IMR-90 (cell line): ENCODE results near the gene RPS15. TPM values are rescaled to one million over a fixed set of nuclear protein-coding genes. Genes with fewer than 3 reads are reported as not detected.

Experiments
- ATAC-seq: fragments of 200-7000 bp; cut with Tn5 transposase; 2 replicates; pipeline ENCODE4 v1.9.1; 2020; ENCODE audit warnings: low read depth, mild to moderate bottlenecking, moderate library complexity
- BruUV-seq: library from RNA; stranded (reverse); fragments of 400-500 nt; replicated peaks from 2 replicates; lab custom pipeline; 2021; lab: Mats Ljungman, UMichigan
- CTCF ChIA-PET: fragments of 300-600 bp; formaldehyde crosslinking; extraction: SDS; loops from one replicate; lab custom pipeline; 2021; ENCODE audit warnings: antibody characterized with exemption; lab: Yijun Ruan, JAX
- POLR2A ChIA-PET: fragments of 300-600 bp; sonication (Branson Sonifier 250); formaldehyde crosslinking; loops from one replicate; lab custom pipeline; 2022; ENCODE audit warnings: antibody characterized with exemption; ENCODE audit not compliant: unreplicated experiment; lab: Charles Lee
- DNase-seq: peaks from one replicate; pipeline ENCODE4 v3.0.0; 2013
- H2AFZ ChIP-seq: replicated peaks from 2 replicates; pipeline ENCODE3; 2013; ENCODE audit warnings: low read length, mild to moderate bottlenecking; ENCODE audit not compliant: poor library complexity
- H2AK5ac ChIP-seq: 2 replicates; pipeline ENCODE4 v1.6.1; 2013; ENCODE audit warnings: low read depth, low read length, inconsistent platforms
- H2AK9ac ChIP-seq: replicated peaks from 2 replicates; pipeline ENCODE3; 2013; ENCODE audit warnings: mild to moderate bottlenecking, low read depth, low read length, moderate library complexity; ENCODE audit not compliant: poor library complexity
- H2BK120ac ChIP-seq: 2 replicates; pipeline ENCODE4 v1.6.1; 2013; ENCODE audit warnings: low read depth, low read length, inconsistent platforms
- H2BK15ac ChIP-seq: 3 replicates; pipeline ENCODE4 v1.6.1; 2013; ENCODE audit warnings: low read depth, low read length, inconsistent platforms
- H2BK20ac ChIP-seq: 2 replicates; pipeline ENCODE4 v1.6.1; 2013; ENCODE audit warnings: low read depth, mild to moderate bottlenecking, inconsistent platforms, low read length, moderate library complexity
- H2BK5ac ChIP-seq: 2 replicates; pipeline ENCODE4 v1.6.1; 2013; ENCODE audit warnings: mild to moderate bottlenecking, low read depth, low read length, inconsistent platforms; ENCODE audit not compliant: poor library complexity, severe bottlenecking
- H3K14ac ChIP-seq: replicated peaks from 2 replicates; pipeline ENCODE4 v1.6.1; 2013; ENCODE audit warnings: low read depth, low read length, inconsistent platforms
- H3K18ac ChIP-seq: 2 replicates; pipeline ENCODE4 v1.6.1; 2013; ENCODE audit warnings: low read depth, low read length, control low read depth
- H3K23ac ChIP-seq: 2 replicates; pipeline ENCODE4 v1.6.1; 2013; ENCODE audit warnings: low read depth, low read length, inconsistent platforms
- H3K27ac ChIP-seq: 2 replicates; pipeline ENCODE4 v1.5.1; 2013; ENCODE audit warnings: mild to moderate bottlenecking, control low read depth, low read length; ENCODE audit not compliant: insufficient read depth
- H3K27me3 ChIP-seq: 2 replicates; pipeline ENCODE4 v1.6.1; 2013; ENCODE audit warnings: low read length; ENCODE audit not compliant: control insufficient read depth, insufficient read depth
- H3K36me3 ChIP-seq: 2 replicates; pipeline ENCODE4 v1.6.1; 2013; ENCODE audit warnings: low read length, mixed read lengths; ENCODE audit not compliant: control insufficient read depth, insufficient read depth
- H3K4ac ChIP-seq: 2 replicates; pipeline ENCODE4 v1.6.1; 2013; ENCODE audit warnings: low read depth, low read length, inconsistent platforms
- H3K4me1 ChIP-seq: 2 replicates; pipeline ENCODE4 v1.6.1; 2013; ENCODE audit warnings: low read length, mixed read lengths; ENCODE audit not compliant: control insufficient read depth, insufficient read depth
- H3K4me2 ChIP-seq: 2 replicates; pipeline ENCODE4 v1.6.1; 2013; ENCODE audit warnings: low read depth, mild to moderate bottlenecking, control low read depth, low read length, moderate library complexity
- H3K4me3 ChIP-seq: 2 replicates; pipeline ENCODE4 v1.5.1; 2013; ENCODE audit warnings: low read depth, mild to moderate bottlenecking, control low read depth, low read length, moderate library complexity; ENCODE audit not compliant: insufficient read depth
- H3K56ac ChIP-seq: 2 replicates; pipeline ENCODE4 v1.6.1; 2013; ENCODE audit warnings: low read length, inconsistent platforms; ENCODE audit not compliant: insufficient read depth; ENCODE audit errors: extremely low read depth
- H3K79me1 ChIP-seq, 2 experiments: 2 replicates each; pipeline ENCODE4 v1.6.1; 2013; ENCODE audit warnings: low read length in 2 of 2, inconsistent platforms in 1 of 2, low read depth in 1 of 2
- H3K9ac ChIP-seq: 2 replicates; pipeline ENCODE4 v1.6.1; 2013; ENCODE audit warnings: low read depth, low read length, control low read depth
- H3K9me1 ChIP-seq: 2 replicates; pipeline ENCODE4 v1.6.1; 2013; ENCODE audit warnings: low read length, inconsistent platforms; ENCODE audit not compliant: insufficient read depth
- H3K9me3 ChIP-seq: 2 replicates; pipeline ENCODE4 v1.6.1; 2013; ENCODE audit warnings: low read length; ENCODE audit not compliant: control insufficient read depth, insufficient read depth
- H4K20me1 ChIP-seq: 2 replicates; pipeline ENCODE4 v1.6.1; 2013; ENCODE audit warnings: low read length, inconsistent platforms; ENCODE audit not compliant: insufficient read depth
- H4K5ac ChIP-seq: 2 replicates; pipeline ENCODE4 v1.6.1; 2013; ENCODE audit warnings: mild to moderate bottlenecking, low read depth, low read length, control low read depth
- H4K8ac ChIP-seq, 2 experiments: 2 replicates each; pipeline ENCODE4 v1.6.1; 2013; ENCODE audit warnings: low read depth in 2 of 2, low read length in 2 of 2, control low read depth in 1 of 2, inconsistent platforms in 1 of 2
- H4K91ac ChIP-seq: 2 replicates; pipeline ENCODE4 v1.6.1; 2013; ENCODE audit warnings: low read depth, low read length, inconsistent platforms; ENCODE audit not compliant: insufficient read depth
- CEBPB ChIP-seq: IDR thresholded peaks from 2 replicates; pipeline ENCODE4 v1.6.1; 2012; ENCODE audit warnings: low read depth, low read length, improper control_type of control experiment
- MAZ ChIP-seq: IDR thresholded peaks from 2 replicates; pipeline ENCODE4 v1.6.1; 2012; ENCODE audit warnings: low read depth, mild to moderate bottlenecking, low read length, improper control_type of control experiment, moderate library complexity, borderline replicate concordance
- WGBS, 2 experiments: methylation state at CpG; one replicate each; pipeline versions ENCODE4 v1.1.5 to v1.1.7; 2013; ENCODE audit warnings: missing lambda C conversion rate in 2 of 2; ENCODE audit not compliant: insufficient read length in 1 of 2; ENCODE audit errors: extremely low coverage in 2 of 2; 5-methylcytosine and 5-hydroxymethylcytosine counted together
- dilution Hi-C: fragments of 300-500 bp; cut with HindIII; formaldehyde crosslinking; loops from one replicate; pipeline ENCODE4 v1.14.3; 2018; ENCODE audit warnings: low sequenced_read_pairs; ENCODE audit not compliant: unreplicated experiment
- in situ Hi-C: fragments of 300-500 bp; cut with MboI; formaldehyde crosslinking; loops from 3 replicates; pipeline ENCODE4 v1.14.3; 2019; ENCODE audit warnings: low sequenced_read_pairs, inconsistent platforms, mixed read lengths
- intact Hi-C: fragments of 100-400 bp; cut with micrococcal nuclease; formaldehyde crosslinking; loops from 2 replicates; pipeline ENCODE4 v1.10.0; 2022
- polyA plus RNA-seq, 3 experiments: library from polyadenylated mRNA; depleted of rRNA; stranded (reverse); fragments of >200 nt; gene quantifications; 2 replicates each; pipeline ENCODE4 v1.2.3, GENCODE V29; 2012; ENCODE audit warnings: low replicate concordance in 1 of 3
- total RNA-seq: library from RNA; depleted of rRNA; stranded (reverse); fragments of >200 nt; gene quantifications from 2 replicates; pipeline ENCODE4 v1.2.3, GENCODE V29; 2012

Gene RPS15
- total and polyA plus RNA-seq, 2 of the 4 experiments (the other 2 are of a cell fraction), result 1,179 to 1,855 TPM

DNA sequence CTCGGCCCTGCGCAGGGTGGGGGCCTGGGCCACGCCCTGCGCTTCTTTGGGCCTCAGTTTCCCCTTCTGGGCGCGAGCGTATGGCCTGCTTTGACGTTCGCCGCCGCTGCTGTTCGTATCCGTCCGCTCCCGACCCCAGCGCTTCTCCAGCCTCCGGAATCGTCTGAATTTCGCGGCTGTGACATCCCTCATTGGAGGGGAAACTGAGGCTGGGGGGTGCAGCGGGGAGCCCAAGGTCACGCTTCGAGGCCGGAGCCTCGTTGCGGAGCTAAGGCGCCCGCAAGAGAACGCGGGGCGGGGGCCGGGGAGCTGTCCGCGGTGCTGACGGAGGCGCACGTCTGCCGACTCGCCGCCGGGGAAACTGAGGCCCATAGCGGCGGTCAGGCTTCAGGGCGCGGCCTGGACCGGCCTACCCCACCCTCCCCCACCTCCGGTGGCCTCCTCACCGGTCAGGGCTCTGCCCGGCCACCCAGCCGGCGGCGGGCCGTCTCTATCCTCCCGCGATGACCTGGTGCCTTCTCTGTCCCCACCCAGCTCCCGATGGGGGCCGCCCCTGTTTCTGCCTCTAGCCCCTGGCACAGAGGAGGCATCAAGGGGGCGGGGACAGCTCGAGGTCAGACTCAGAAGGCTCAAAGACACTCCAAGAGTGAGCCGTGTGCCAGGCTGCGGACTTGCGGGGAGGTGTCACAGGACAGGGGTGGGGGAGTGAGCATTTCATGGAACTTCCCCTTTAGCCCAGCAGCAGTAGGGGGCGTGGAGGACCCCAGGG, 8.7 kb downstream of the RPS15 start:
- Histone ChIP-seq H4K5ac (no peak overlapping the region), H3K79me1 (peaks cover 5 to 11% of the 10 kb centered on the region in 2 experiments; a peak in 3 of 4 replicates), H3K18ac (no peak overlapping the region), H3K4me1 (peaks cover 5% of the 10 kb centered on the region; the same call in 1 of the 2 replicates), H3K14ac (no peak overlapping the region), H2BK20ac (no peak overlapping the region), H3K9me1 (no peaks in the 10 kb centered on the region), H2AFZ (peak overlapping the region; percentile 72), H4K8ac (no peak overlapping the region), H2BK15ac (no peak overlapping the region), H4K91ac (no peak overlapping the region), H2AK9ac (no peak overlapping the region), H3K4ac (no peak overlapping the region), H3K36me3 (peaks cover 8% of the 10 kb centered on the region), H4K20me1 (peaks cover 50% of the 10 kb centered on the region), H3K4me2 (peak overlapping the region; percentile 16), H2BK5ac (no peak overlapping the region), H3K27ac (no peak overlapping the region), H3K4me3 (no peak overlapping the region), H2BK120ac (no peak overlapping the region), H3K9me3 (no peaks in the 10 kb centered on the region), H3K23ac (no peak overlapping the region), H3K27me3 (peaks cover 50% of the 10 kb centered on the region), H2AK5ac (no peak overlapping the region), H3K56ac (no peak overlapping the region), H3K9ac (no peak overlapping the region)
- TF ChIP-seq CEBPB (no peak), MAZ (peak; percentile 53; the same call in 1 of the 2 replicates)
- ATAC-seq (no peak), DNase-seq (no peak)
- WGBS, 2 experiments, result 16% methylated on average over 18 of the region's 63 CpGs; no CpG with 5 or more reads in 1 of the 2 experiments
- dilution Hi-C loops (no loop called here), intact Hi-C loops (no loop called here), in situ Hi-C loops (no loop called here)
- CTCF ChIA-PET, result no interaction called here
- POLR2A ChIA-PET, result no interaction called here
- no TSS peak for BruUV-seq
